Right atrium auricular region (tissue), 2 donors: ENCODE data around the gene PGR. TPM values are rescaled to one million over a fixed set of nuclear protein-coding genes. Genes with fewer than 3 reads are reported as not detected.

Source experiments
- DNase-seq: peaks from one replicate; pipeline ENCODE4 v3.0.0-alpha.2; 2019; ENCODE audit warnings: low spot score
- H3K27ac ChIP-seq, 2 donors: fragments of 200-600 bp; sonication (generic); 1 replicate in 1 of 2; 2 replicates in 1 of 2; pipeline ENCODE4 v1.5.1; 2016 to 2019
- H3K27me3 ChIP-seq, 2 donors: fragments of 200-600 bp; sonication (generic); one replicate each; pipeline versions ENCODE4 v1.5.1 to v1.6.0; 2017 to 2019
- H3K36me3 ChIP-seq: fragments of 200-600 bp; sonication (generic); one replicate; pipeline ENCODE4 v1.5.1; 2016
- H3K4me1 ChIP-seq, 2 donors: fragments of 200-600 bp; sonication (generic); one replicate each; pipeline versions ENCODE4 v1.5.1 to v1.6.0; 2017 to 2019
- H3K4me3 ChIP-seq, 2 donors: fragments of 200-600 bp; sonication (generic); 1 replicate in 1 of 2; 2 replicates in 1 of 2; pipeline ENCODE4 v1.5.1; 2017 to 2019; ENCODE audit warnings: mild to moderate bottlenecking in 1 of 2, moderate library complexity in 1 of 2
- H3K9me3 ChIP-seq, 2 donors: fragments of 200-600 bp; sonication (generic); one replicate each; pipeline ENCODE4 v1.5.1; 2019
- CTCF ChIP-seq, 2 donors: fragments of 200-600 bp; sonication (generic); IDR thresholded peaks; one replicate each; pipeline ENCODE4 v1.5.1; 2019; ENCODE audit warnings: antibody characterized with exemption in 2 of 2
- total RNA-seq, 2 donors: library from RNA; depleted of rRNA; stranded (reverse); fragments of >200 nt; gene quantifications; one replicate each; pipeline ENCODE4 v1.1.0, GENCODE V29; 2016

PGR gene
- total RNA-seq, 2 donors from 2014 or later: 8.2 to 8.6 TPM

DNA sequence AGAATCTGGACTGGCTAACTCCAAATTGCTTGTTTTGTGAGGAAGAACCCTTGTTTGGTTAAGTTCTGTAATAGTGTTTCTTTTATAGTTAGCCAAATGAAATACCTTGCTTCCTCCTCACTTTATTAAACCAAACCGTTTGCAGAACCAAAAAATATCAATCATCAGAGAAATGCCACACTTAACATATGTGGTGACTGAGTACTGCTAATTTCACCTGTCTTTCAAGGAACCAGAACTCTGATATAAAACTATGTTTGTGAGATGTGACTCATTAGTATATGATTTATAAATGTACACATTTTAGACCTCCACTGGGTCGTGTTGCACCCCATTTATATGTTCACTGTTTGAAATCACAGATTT, 119.9 kb downstream of the PGR start:
- H3K27ac ChIP-seq: no peak overlapping the region
- no peaks in the 10 kb centered on the region for H3K4me1 ChIP-seq
- DNase-seq: no peak
- no peaks in the 10 kb centered on the region for H3K36me3 ChIP-seq
- H3K27me3 ChIP-seq: no peaks in the 10 kb centered on the region
- TF ChIP-seq CTCF (IDR thresholded peaks at IDR 0.05): no peak
- H3K4me3 ChIP-seq: no peak overlapping the region
- H3K9me3 ChIP-seq: no peaks in the 10 kb centered on the region

DNA sequence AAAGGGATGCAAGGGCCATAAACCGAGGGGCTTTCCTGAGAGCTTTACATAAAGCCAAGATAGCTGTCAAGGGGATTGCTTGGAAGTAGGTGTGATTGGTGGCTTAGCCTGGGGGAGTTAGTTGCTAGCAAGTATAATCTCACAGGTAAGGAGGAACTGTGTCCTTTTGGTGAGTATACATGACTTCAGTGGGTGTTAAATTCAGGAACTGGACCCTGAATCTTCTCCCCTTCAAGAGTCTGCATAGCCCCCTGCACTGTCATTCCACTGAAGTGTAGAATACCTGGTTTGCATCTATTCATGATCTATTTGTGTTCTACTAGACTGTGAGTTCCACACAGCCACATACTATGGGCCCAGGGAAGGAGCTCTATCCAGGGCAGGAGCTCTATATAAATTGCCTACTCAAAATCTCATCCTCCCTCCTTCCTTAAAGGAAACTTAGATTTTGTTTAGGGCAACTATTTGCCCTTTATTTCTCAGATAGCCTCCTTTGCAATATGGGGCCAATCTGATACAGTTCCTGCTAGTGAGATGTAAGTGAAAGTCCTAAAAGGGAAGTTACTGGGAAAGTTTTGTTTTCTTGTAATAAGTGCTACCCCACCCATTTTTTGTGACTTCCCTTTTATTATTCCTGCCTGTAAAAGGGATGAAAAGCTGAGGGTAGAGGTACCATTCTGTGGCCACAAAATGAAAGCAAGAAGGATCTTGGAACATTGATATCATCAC, 120.5 kb downstream of the PGR start:
- Histone ChIP-seq H3K27ac (no peak overlapping the region), H3K9me3 (no peaks in the 10 kb centered on the region), H3K27me3 (no peaks in the 10 kb centered on the region), H3K4me3 (no peak overlapping the region), H3K36me3 (no peaks in the 10 kb centered on the region), H3K4me1 (no peaks in the 10 kb centered on the region)
- DNase-seq: no peak
- TF ChIP-seq CTCF (IDR thresholded peaks at IDR 0.05): no peak

GRCh38 chr11:101003468-101003867, 126.1 kb downstream of the PGR start:
- DNase-seq: no peak
- Histone ChIP-seq H3K27ac (no peak overlapping the region), H3K36me3 (no peaks in the 10 kb centered on the region), H3K4me3 (no peak overlapping the region), H3K4me1 (no peaks in the 10 kb centered on the region), H3K27me3 (no peaks in the 10 kb centered on the region), H3K9me3 (no peaks in the 10 kb centered on the region)
- no peak for TF ChIP-seq CTCF (IDR thresholded peaks at IDR 0.05)

DNA sequence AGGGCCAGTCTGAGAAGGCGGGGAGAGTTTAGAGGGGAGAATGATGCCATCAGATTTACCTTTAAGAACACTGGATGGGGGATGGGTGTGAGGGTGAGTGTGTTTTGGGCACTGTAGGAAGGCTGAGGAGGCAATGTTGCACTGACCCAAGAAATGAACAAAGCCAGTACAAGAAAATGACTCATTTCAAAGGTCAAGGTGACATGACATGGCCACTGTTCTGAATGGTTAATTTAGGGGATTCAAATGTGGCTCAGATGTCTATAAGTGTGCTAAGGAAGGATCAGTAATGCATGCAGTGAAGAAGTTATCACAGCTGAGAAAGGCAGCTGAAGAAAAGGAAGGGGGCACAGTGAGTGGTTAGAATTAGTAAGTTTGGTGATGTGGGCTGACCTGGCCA, 129.9 kb downstream of the PGR start:
- H3K27me3 ChIP-seq: no peaks in the 10 kb centered on the region
- H3K27ac ChIP-seq: no peak overlapping the region
- H3K4me3 ChIP-seq: no peak overlapping the region
- TF ChIP-seq CTCF (IDR thresholded peaks at IDR 0.05): no peak
- DNase-seq: no peak
- H3K36me3 ChIP-seq: no peaks in the 10 kb centered on the region
- H3K4me1 ChIP-seq: no peaks in the 10 kb centered on the region
- no peaks in the 10 kb centered on the region for H3K9me3 ChIP-seq

DNA sequence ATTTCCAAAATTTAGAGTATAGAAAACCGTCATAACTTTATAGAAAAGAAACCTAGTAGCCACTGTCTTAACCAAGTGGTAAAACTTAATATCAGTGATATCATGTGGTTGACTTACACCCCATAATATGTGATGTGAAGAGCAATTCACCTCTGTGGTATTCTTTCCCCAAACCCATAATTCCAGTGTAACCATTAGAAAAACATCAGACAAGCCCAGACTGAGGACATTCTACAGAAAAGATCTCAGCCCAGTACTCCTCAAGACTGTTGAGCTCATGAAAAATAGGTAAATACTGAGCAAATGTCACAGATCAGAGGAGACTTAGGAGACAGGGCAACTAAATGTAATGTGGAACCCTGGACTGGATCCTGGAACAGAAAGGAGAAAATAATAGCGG, 134.6 kb downstream of the PGR start:
- Histone ChIP-seq H3K4me1 (no peaks in the 10 kb centered on the region), H3K36me3 (no peaks in the 10 kb centered on the region), H3K9me3 (no peaks in the 10 kb centered on the region), H3K4me3 (no peak overlapping the region), H3K27me3 (no peaks in the 10 kb centered on the region), H3K27ac (no peak overlapping the region)
- no peak for DNase-seq
- TF ChIP-seq CTCF (IDR thresholded peaks at IDR 0.05): no peak

- Histone ChIP-seq H3K4me3 (no peak overlapping the region), H3K36me3 (no peaks in the 10 kb centered on the region), H3K27me3 (no peaks in the 10 kb centered on the region), H3K9me3 (no peaks in the 10 kb centered on the region), H3K4me1 (no peaks in the 10 kb centered on the region), H3K27ac (no peak overlapping the region)
- no peak for DNase-seq
- TF ChIP-seq CTCF (IDR thresholded peaks at IDR 0.05): no peak
Observed at GRCh38 chr11:100991541-100991940, 138.1 kb downstream of the PGR start.
